Activated CD4-positive, alpha-beta memory T cell treated with anti-CD3 and anti-CD28 coated beads for 36 hours (primary cell): ENCODE results near the gene RALGPS1. TPM values are rescaled to one million over a fixed set of nuclear protein-coding genes. Genes with fewer than 3 reads are reported as not detected.
A peak's percentile ranks its signal among the peaks of the same experiment; 100 is the strongest.

Experiments
- CTCF ChIA-PET: fragments of 350-600 bp; sonication (Branson Sonifier 250); formaldehyde crosslinking; loops from one replicate; lab custom pipeline; 2021; ENCODE audit warnings: antibody characterized with exemption, inconsistent platforms; lab: Charles Lee
- POLR2A ChIA-PET: fragments of 350-600 bp; sonication (Branson Sonifier 250); formaldehyde crosslinking; loops from one replicate; lab custom pipeline; 2021; ENCODE audit warnings: antibody characterized with exemption; lab: Charles Lee
- DNase-seq: peaks from one replicate; pipeline ENCODE4 v3.0.0-alpha.2; 2020
- H3K27ac Mint-ChIP-seq: one replicate; pipeline ENCODE4 v1.8.0; 2021; ENCODE audit warnings: mixed read lengths
- H3K27me3 Mint-ChIP-seq: one replicate; pipeline ENCODE4 v1.8.0; 2021; ENCODE audit warnings: mixed read lengths
- H3K36me3 Mint-ChIP-seq: one replicate; pipeline ENCODE4 v1.8.0; 2021; ENCODE audit warnings: mixed read lengths
- H3K4me1 Mint-ChIP-seq: one replicate; pipeline ENCODE4 v1.8.0; 2021; ENCODE audit warnings: low read depth, mixed read lengths
- H3K4me3 Mint-ChIP-seq: one replicate; pipeline ENCODE4 v1.8.0; 2021; ENCODE audit warnings: mild to moderate bottlenecking, mixed read lengths
- H3K9me3 Mint-ChIP-seq: one replicate; pipeline ENCODE4 v1.8.0; 2021; ENCODE audit warnings: mixed read lengths
- intact Hi-C: fragments of 100-400 bp; cut with micrococcal nuclease; formaldehyde crosslinking; loops from one replicate; pipeline ENCODE4 v1.15.1; 2023
- total RNA-seq, 2 experiments: library from RNA; stranded (reverse); gene quantifications; one replicate each; pipeline ENCODE4 v1.2.3, GENCODE V29; 2021

The RALGPS1 gene
- total RNA-seq, 2 experiments from 2014 or later: 2.1 to 3.1 TPM

GRCh38 chr9:127231666-127232065 lies 317.1 kb downstream of the RALGPS1 start:
- Mint-ChIP-seq H3K36me3 (no peaks in the 10 kb centered on the region), H3K27ac (no peak overlapping the region), H3K4me3 (no peak overlapping the region), H3K4me1 (no peaks in the 10 kb centered on the region), H3K9me3 (no peaks in the 10 kb centered on the region), H3K27me3 (peaks cover 9% of the 10 kb centered on the region)
- intact Hi-C loops: no loop called here
- CTCF ChIA-PET: interaction anchor here (1.2 kb wide), 1 partner anchor 17 kb away, joined by 4 read pairs; no protein-coding TSS in a partner anchor
- DNase-seq: no peak
- POLR2A ChIA-PET: interaction anchor here (0.6 kb wide), 1 partner anchor 188 kb away, joined by 3 read pairs; no protein-coding TSS in a partner anchor

GRCh38 chr9:127232833-127233549 lies 318.4 kb downstream of the RALGPS1 start:
- POLR2A ChIA-PET: no interaction called here
- no peaks in the 10 kb centered on the region for H3K4me1 Mint-ChIP-seq

GRCh38 chr9:127233550-127233949 lies 319.0 kb downstream of the RALGPS1 start:
- ChIA-PET CTCF (interaction anchor here (1.0 kb wide), 1 partner anchor 11 kb away, joined by 3 read pairs; no protein-coding TSS in a partner anchor), POLR2A (no interaction called here)
- Mint-ChIP-seq H3K9me3 (no peaks in the 10 kb centered on the region), H3K4me3 (no peak overlapping the region), H3K27ac (no peak overlapping the region), H3K36me3 (no peaks in the 10 kb centered on the region), H3K27me3 (peaks cover 8% of the 10 kb centered on the region), H3K4me1 (no peaks in the 10 kb centered on the region)
- intact Hi-C loops: no loop called here
- DNase-seq: no peak

More at GRCh38 chr9:127232833-127233549, 318.4 kb downstream of the RALGPS1 start:
- intact Hi-C loops: no loop called here
- DNase-seq: no peak
- CTCF ChIA-PET: no interaction called here
- Mint-ChIP-seq H3K9me3 (no peaks in the 10 kb centered on the region), H3K27me3 (peaks cover 8% of the 10 kb centered on the region), H3K27ac (no peak overlapping the region), H3K4me3 (no peak overlapping the region), H3K36me3 (no peaks in the 10 kb centered on the region)

DNA sequence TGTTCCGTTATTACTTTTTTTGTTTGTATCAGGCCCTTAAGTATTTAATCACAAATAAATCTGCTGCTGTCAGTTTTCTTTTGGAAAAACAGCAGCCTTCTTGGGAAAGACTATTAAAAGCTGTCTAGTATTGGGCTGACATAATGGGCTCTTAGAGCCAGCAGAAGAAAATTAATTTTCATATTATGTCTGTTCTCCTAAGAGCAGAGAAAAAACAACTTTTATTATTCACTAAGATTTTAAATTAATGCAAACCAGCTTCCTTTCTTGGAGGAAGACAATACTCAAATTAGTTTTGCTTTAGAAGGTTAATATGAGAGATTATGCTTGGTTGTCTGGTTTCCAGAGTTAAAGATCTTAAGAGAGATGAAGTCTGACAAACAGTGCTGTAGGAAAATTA lies 319.4 kb downstream of the RALGPS1 start:
- no peaks in the 10 kb centered on the region for H3K9me3 Mint-ChIP-seq
- intact Hi-C loops: no loop called here
- H3K4me3 Mint-ChIP-seq: no peak overlapping the region
- H3K4me1 Mint-ChIP-seq: no peaks in the 10 kb centered on the region
- no peak for DNase-seq
- H3K27me3 Mint-ChIP-seq: peaks cover 8% of the 10 kb centered on the region
- POLR2A ChIA-PET: no interaction called here
- no peaks in the 10 kb centered on the region for H3K36me3 Mint-ChIP-seq
- H3K27ac Mint-ChIP-seq: no peak overlapping the region
- CTCF ChIA-PET: interaction anchor here (1.0 kb wide), 1 partner anchor 10 kb away, joined by 3 read pairs; no protein-coding TSS in a partner anchor

DNA sequence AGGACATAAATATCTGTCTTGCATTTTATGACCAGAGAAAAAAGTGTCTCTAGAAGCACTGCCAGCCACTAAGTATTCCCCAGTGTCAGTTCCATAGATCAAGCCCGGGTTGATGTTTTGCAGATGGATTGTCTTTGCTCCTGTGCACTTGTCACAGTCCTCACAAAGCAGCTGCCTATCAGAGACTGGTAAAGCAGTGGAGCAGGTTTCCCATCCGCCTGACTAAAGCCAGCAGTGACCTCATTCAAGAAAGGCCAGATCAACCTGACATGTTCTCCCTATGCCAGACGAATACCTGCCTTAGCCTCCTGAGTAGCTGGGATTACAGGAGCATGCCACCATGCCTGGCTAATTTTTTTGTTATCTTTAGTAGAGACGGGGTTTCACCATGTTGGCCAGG lies 323.2 kb downstream of the RALGPS1 start:
- Mint-ChIP-seq H3K27me3 (peaks cover 5% of the 10 kb centered on the region), H3K36me3 (no peaks in the 10 kb centered on the region), H3K9me3 (no peaks in the 10 kb centered on the region), H3K4me3 (no peak overlapping the region), H3K27ac (no peak overlapping the region), H3K4me1 (no peaks in the 10 kb centered on the region)
- intact Hi-C loops: no loop called here
- POLR2A ChIA-PET: no interaction called here
- CTCF ChIA-PET: no interaction called here
- no peak for DNase-seq

DNA sequence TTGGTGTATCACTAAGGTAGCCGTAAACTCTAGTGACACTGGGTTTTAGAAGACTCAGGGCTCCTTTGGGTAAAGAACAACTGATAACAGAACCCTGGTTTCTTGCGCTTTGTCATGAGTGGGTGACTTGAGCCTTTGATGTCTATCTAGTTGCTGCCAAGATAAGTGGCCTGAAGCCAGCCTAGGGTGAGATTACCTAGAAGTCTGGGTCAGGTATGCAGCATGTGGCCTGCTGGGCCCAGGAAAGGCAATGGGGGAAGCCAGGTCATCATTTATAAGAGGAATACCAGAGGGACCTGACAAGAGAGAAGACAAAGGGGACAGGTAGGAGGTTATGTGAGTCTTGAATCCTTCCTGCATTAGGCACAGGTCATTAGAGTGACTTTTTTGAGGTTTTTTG lies 326.8 kb downstream of the RALGPS1 start:
- intact Hi-C loops: loop anchor here (10.0 kb wide), 1 partner anchor 183 kb away; the partner anchor contains the start of gene ZNF79
- peaks cover 7% of the 10 kb centered on the region for H3K4me1 Mint-ChIP-seq
- no peak overlapping the region for H3K27ac Mint-ChIP-seq
- DNase-seq: no peak
- POLR2A ChIA-PET: no interaction called here
- CTCF ChIA-PET: no interaction called here
- no peaks in the 10 kb centered on the region for H3K27me3 Mint-ChIP-seq
- no peaks in the 10 kb centered on the region for H3K36me3 Mint-ChIP-seq
- no peak overlapping the region for H3K4me3 Mint-ChIP-seq
- H3K9me3 Mint-ChIP-seq: no peaks in the 10 kb centered on the region

GRCh38 chr9:127244609-127245601 lies 330.3 kb downstream of the RALGPS1 start:
- Mint-ChIP-seq H3K4me3 (peak overlapping the region; percentile 80), H3K27ac (peak overlapping the region; percentile 20)

DNA sequence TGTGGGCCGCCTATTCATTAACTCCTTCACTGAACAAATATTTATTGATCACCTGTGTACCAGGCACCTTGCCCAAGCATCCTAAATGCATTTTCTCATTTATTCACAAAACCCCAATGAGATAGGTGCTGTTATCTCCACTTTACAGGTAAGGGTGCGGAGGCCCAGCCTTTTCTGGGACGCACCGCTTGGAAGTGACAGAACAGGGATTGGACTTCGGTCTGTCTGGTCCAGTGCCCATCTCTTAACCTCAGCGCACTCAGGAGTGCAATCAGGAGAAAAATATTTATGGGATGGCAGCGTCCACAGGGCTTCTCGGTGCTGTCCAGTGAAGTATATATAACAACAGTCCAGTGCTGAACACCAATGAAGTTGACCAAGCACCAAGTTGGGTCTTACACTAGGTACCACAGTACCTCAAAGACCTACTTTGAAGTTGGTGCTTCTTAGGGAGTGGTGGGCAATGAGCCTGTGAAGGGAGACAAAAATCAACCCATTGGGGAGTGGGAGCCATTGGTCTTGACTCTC lies 331.1 kb downstream of the RALGPS1 start:
- H3K9me3 Mint-ChIP-seq: no peaks in the 10 kb centered on the region
- no peaks in the 10 kb centered on the region for H3K36me3 Mint-ChIP-seq
- peak overlapping the region; percentile 80 for H3K4me3 Mint-ChIP-seq
- DNase-seq: no peak
- H3K27me3 Mint-ChIP-seq: no peaks in the 10 kb centered on the region
- intact Hi-C loops: loop anchor here (1.0 to 10.0 kb wide), 2 partner anchors 21 to 179 kb away; partner anchors contain the start of gene ZNF79
- ChIA-PET POLR2A (interaction anchor here (0.5 to 1.5 kb wide), 3 partner anchors 21 to 318 kb away, joined by 3 to 9 read pairs (median 5); partner anchors contain the start of gene ZNF79), CTCF (interaction anchor here (1.0 kb wide), 1 partner anchor 675 kb away, joined by 3 read pairs; no protein-coding TSS in a partner anchor)
- no peak overlapping the region for H3K27ac Mint-ChIP-seq
- peaks cover 7% of the 10 kb centered on the region for H3K4me1 Mint-ChIP-seq

More at GRCh38 chr9:127244609-127245601, 330.3 kb downstream of the RALGPS1 start:
- no peaks in the 10 kb centered on the region for H3K36me3 Mint-ChIP-seq
- ChIA-PET CTCF (interaction anchor here (0.8 to 1.4 kb wide), 5 partner anchors 11 to 676 kb away, joined by 3 to 4 read pairs (median 3); no protein-coding TSS in a partner anchor), POLR2A (interaction anchor here (0.5 to 1.5 kb wide), 3 partner anchors 20 to 317 kb away, joined by 3 to 9 read pairs (median 5); partner anchors contain the start of gene ZNF79)
- no peaks in the 10 kb centered on the region for H3K9me3 Mint-ChIP-seq
- no peaks in the 10 kb centered on the region for H3K27me3 Mint-ChIP-seq
- intact Hi-C loops: loop anchor here (1.0 to 10.0 kb wide), 2 partner anchors 21 to 180 kb away; partner anchors contain the start of gene ZNF79
- peak; percentile 97 for DNase-seq
- H3K4me1 Mint-ChIP-seq: peaks cover 7% of the 10 kb centered on the region

DNA sequence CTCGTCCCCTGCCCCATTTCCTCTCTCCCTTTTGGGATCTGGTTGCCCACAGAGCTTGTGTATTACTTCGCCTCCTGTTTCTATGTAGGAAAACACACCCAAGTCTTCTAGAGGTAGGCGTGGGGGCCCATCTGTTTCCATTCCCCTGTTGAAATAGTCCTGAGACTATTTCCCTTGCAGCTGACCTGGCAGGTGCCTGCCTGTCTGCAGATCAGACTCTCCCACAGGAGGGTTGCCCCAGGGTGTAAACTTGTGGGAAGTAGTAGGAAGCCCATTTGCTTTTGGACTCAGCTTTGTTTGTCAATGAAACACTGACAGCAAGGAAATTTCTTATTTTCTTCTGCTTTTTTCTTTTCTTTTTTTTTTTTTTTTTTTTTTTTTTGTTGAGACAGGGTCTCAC lies 333.7 kb downstream of the RALGPS1 start:
- DNase-seq: no peak
- Mint-ChIP-seq H3K27ac (no peak overlapping the region), H3K9me3 (no peaks in the 10 kb centered on the region), H3K27me3 (peaks cover 2% of the 10 kb centered on the region), H3K4me1 (peaks cover 7% of the 10 kb centered on the region), H3K4me3 (no peak overlapping the region), H3K36me3 (no peaks in the 10 kb centered on the region)
- intact Hi-C loops: loop anchor here (10.0 kb wide), 1 partner anchor 177 kb away; the partner anchor contains the start of gene ZNF79
- CTCF ChIA-PET: no interaction called here
- POLR2A ChIA-PET: no interaction called here

DNA sequence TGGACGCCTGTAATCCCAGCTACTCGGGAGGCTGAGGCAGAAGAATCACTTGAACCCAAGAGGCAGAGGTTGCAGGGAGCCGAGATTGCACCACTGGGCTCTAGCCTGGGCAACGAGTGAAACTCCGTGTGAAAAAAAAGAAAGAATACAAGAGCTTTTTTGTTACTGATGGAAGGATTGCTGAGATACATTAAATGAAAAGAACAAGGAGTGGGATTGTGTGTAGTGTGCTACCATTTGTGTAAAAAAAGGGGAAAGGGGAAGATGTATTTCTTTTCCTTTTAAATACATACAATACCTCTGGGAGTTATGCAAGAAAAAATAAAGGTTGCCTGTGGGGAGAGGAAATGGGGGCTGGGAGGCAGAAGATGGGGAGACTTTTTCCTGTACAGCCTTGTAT lies 335.3 kb downstream of the RALGPS1 start:
- peaks cover 5% of the 10 kb centered on the region for H3K4me1 Mint-ChIP-seq
- H3K27ac Mint-ChIP-seq: no peak overlapping the region
- peaks cover 2% of the 10 kb centered on the region for H3K27me3 Mint-ChIP-seq
- POLR2A ChIA-PET: no interaction called here
- no peak for DNase-seq
- CTCF ChIA-PET: interaction anchor here (0.9 kb wide), 1 partner anchor 26 kb away, joined by 3 read pairs; no protein-coding TSS in a partner anchor
- H3K9me3 Mint-ChIP-seq: no peaks in the 10 kb centered on the region
- H3K4me3 Mint-ChIP-seq: no peak overlapping the region
- no peaks in the 10 kb centered on the region for H3K36me3 Mint-ChIP-seq
- intact Hi-C loops: loop anchor here (10.0 kb wide), 1 partner anchor 175 kb away; the partner anchor contains the start of gene ZNF79

DNA sequence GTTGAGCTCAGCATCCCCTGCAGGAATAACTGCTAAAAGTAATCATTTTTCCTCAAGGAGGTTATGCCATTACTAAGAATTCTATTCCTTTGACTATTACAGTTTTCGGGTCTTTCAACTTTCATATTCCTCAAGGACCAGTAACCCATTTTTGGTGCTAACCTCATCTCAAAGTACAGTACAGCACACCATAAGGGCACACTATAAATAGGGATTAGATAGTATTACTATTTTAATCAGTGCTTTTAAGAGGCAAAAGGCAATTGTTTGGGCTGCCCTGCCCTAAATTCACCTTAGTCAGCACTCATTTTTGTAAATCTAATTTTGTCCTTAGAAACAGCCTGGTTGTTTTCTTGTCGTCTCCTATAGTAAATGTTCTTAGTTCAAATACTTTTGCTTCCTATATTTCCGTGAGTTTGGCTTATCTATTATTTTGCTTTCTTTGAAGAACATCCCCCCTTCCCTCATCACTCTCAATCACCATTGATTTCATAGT lies 336.4 kb downstream of the RALGPS1 start:
- no peaks in the 10 kb centered on the region for H3K36me3 Mint-ChIP-seq
- ChIA-PET POLR2A (no interaction called here), CTCF (no interaction called here)
- peaks cover 2% of the 10 kb centered on the region for H3K27me3 Mint-ChIP-seq
- H3K9me3 Mint-ChIP-seq: no peaks in the 10 kb centered on the region
- intact Hi-C loops: no loop called here
- H3K4me3 Mint-ChIP-seq: no peak overlapping the region
- no peak for DNase-seq
- no peaks in the 10 kb centered on the region for H3K4me1 Mint-ChIP-seq
- H3K27ac Mint-ChIP-seq: no peak overlapping the region
